HG03457 (cell line): ENCODE results near the gene ZNF791.
A peak's percentile ranks its signal among the peaks of the same experiment; 100 is the strongest.
"Not testable (repeated sequence)": the region's sequence is repeated elsewhere in the genome, so short reads cannot be mapped to it uniquely, and the experiment has no call there.

Experiments used
- ATAC-seq: cut with Tn5 transposase; IDR thresholded peaks from one replicate; pipeline ENCODE4 v1.9.1; 2021; ENCODE audit warnings: moderate number of reproducible peaks; ENCODE audit not compliant: unreplicated experiment

Gene ZNF791

DNA sequence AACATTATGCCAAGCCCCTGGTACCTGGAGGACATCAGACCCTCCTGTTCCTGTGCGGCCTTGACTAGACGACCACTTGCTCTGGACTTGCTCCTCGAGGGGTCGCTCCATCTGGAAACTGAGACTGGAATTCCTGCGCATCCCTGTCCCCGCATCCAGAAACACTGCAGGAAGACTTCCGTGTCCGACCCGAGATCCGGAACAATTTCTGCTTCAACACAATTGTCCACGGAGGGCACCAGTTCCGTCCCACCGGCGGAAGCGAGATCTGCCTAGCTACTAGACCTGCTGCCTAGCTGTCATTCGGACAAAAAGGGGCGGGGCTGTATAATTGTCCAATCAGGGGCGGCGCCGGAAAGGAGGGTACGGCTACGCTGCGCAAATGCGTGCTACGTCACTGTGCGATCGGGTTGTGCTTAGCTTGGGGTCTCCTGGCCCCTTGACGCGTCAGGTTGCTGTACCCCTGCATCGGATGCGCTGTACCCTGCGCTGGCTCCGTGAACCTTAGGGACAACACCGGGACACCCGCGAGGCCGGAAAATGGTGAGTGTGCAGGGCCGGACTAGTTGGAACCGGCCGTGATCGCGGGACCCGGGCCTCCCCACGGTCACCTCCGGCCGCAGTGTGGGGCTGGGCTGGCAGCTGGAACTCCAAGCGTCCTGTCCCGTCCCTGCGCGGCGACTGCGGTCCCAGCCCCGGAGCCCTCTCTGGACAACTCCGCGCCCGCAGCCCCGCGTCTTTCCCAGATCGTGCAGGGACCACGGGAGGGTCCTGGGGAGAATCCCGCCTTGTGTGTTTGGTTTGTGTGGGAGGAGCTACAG is at the start of gene ZNF791, which contains the start of gene ZNF490:
Gene ZNF791 (plus strand): TSS at position 381 of the 821 bp plus-strand sequence. CDS start 160 bp downstream, at position 541.
Gene ZNF490 (minus strand): TSS at position 274 of the 821 bp plus-strand sequence. CDS start 133 bp downstream, at position 141.
- peak; percentile 41 for ATAC-seq

DNA sequence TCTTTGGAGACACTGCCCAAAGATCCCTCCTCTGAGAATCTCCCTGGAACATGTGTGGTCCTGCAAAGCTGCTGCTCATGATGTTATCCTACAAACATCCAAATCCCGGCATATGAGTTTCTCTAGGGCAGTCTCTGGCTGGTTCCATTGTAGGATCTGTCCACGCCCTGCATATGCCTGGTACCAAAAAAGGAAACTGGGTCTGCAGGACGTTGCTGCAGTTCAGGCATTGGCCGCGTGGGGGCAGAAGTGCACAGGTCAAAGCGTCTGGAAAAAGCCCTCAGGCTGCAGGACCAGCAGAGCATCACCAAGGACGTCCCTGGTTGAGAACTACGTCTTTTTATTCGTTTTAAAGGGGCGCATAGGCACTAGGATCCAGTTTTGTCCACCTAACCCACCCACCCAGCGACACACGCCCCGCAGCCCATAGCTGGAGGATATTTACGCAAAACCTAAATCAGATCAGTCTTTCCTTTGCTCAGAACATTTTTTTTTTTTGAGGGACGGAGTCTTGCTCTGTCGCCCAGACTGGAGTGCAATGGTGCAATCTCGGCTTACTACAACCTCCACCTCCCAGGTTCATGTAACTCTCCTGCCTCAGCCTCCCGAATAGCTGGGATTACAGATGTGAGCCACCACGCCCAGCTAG is 46.6 kb upstream of the ZNF791 start:
- ATAC-seq: no peak

DNA sequence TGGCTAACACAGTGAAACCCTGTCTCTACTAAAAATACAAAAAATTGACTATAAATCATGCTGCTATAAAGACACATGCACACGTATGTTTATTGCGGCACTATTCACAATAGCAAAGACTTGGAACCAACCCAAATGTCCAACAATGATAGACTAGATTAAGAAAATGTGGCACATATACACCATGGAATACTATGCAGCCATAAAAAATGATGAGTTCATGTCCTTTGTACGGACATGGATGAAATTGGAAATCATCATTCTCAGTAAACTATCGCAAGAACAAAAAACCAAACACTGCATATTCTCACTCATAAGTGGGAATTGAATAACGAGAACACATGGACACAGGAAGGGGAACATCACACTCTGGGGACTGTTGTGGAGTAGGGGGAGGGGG is 44.3 kb upstream of the ZNF791 start:
- not testable (repeated sequence) for ATAC-seq

DNA sequence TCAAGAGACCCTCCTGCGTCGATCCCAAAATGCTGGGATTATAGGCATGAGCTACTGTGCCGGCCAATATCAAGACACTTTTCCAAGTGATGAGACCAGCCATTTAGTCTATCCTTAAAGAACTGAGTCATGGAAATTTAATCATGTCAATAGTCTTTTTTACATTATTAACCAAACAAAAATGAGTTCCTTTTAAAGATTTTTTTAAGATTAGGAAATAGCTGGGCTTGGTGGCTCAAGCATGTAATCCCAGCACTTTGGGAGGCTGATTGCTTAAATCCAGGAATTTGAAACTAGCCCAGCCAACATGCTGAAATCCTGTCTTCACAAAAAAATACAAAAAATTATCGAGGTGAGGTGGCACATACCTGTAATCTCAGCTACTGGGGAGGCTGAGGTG is 42.8 kb upstream of the ZNF791 start:
- ATAC-seq: no peak

DNA sequence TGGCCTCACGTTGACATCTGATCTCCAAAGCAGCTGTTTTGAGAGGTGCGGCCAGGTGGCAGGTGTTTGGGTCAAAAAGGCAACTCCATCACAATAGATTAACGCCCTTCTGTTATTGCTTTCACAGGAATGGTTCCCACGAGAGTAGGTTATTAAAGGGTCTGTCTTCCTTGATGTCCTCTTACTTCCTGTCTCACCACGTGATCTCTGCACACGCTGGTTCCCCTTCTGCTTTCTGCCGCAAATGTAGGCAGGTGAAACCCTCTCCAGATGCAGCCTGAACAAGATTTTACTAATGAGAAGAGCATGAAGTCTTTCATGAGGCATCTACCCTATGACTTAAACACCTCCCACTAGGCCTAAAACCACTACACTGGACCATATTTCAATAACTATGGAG is 36.7 kb upstream of the ZNF791 start:
- ATAC-seq: no peak

DNA sequence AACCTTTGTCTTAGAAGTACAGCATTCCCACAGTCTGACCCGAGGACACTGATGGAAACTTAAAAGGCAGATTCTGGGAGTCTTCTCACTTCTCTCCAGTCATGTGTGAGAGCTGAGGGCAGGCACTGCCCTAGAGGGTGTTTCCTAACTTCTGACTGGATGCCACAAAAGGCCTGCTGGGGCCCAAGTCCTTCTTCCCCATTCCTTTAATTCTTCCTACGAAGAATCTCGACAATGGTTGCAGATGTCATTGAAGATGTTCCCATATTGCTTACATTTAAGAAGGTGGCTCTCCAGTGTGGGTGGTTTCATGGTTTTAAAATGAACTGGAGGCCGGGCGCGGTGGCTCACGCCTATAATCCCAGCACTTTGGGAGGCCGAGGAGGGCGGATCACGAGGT is 32.1 kb upstream of the ZNF791 start:
- no peak for ATAC-seq

DNA sequence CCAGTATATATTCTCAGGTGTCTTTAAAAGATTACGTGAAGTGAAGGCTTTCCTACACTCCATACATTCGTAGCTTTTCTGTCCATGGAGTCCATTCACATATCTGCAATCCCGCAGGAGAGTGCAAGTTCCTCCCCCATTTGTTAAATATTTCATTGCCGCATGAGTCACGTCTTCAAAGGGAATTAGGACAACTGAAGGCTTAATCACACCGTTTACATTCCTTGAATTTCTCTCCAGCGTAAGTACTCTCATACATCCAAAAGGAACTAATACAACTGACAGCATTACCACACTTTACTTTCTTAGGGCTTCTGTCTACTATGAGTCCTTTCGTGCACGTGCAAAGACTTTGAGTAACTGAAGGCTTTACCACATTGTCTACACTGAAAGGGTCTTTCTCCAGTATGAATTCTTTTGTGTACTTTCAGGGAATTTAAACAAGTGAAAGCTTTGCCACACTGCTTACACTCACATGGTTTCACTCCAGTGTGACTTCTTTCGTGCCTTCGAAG is 30.5 kb upstream of the ZNF791 start:
- ATAC-seq: no peak

DNA sequence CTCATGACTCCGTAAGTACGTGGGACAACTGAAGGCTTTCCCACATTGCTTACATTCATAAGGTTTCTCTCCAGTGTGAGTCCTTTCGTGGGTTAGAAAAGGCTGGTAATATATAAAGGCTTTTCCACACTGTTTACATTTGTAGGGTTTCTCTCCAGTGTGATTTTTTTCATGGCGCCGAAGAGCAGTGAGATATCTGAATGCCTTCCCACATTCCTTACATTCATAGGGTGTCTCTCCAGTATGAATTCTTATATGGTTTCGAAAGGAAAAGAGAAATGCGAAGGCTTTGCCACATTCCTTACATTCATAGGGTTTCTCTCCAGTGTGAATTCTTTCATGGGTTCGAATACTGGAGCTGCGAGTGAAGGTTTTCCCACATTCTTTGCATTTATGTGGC is 29.6 kb upstream of the ZNF791 start:
- no peak for ATAC-seq

DNA sequence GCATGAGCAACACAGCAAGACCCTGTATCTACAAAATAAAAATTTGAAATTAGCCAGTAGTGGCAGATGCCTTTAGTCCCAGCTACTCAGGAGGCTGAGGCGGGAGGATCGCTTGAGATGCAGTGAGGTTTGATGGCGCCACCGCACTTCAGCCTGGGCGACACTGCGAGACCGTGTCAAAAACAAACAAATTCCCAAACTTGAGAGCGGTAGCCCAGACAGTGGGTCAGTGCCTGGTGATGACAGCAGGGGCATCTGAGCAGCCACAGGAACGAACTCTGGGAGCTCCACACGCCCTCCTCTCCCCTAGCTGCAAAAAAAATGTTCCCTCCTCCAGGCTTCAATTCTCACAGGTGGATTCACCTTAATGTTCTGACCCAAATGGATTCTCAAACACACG is 14.2 kb upstream of the ZNF791 start:
- ATAC-seq: no peak

DNA sequence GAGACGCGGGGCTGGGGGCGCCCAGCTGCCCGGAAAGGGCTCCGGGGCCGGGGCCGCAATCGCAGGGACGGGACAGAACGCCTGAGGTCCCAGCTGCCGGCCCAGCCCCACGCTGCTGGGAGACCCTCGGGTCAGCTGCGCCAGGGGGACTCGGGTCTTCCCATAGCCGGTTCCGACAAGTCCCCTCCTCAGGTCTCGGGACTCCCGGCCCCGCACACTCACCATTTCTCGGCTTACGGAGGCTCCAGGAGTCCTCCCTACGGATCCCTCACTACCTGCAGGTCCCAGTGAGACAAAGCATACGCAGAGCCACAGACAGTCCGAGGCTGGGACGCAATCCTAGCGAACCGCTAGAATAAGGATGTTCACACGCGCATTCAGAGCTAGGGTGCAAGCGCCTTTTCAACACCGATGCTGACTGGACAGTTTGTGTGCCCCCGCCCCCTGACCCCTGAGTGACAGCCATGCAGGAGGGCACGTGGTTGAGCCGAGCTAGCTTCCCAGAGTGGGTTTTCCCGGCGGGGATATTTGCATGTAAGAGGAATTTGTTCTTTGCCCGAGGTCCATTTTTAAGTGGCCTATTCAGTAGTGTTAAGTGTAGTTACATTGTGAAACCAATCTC is 13.7 kb upstream of the ZNF791 start:
- ATAC-seq: no peak

DNA sequence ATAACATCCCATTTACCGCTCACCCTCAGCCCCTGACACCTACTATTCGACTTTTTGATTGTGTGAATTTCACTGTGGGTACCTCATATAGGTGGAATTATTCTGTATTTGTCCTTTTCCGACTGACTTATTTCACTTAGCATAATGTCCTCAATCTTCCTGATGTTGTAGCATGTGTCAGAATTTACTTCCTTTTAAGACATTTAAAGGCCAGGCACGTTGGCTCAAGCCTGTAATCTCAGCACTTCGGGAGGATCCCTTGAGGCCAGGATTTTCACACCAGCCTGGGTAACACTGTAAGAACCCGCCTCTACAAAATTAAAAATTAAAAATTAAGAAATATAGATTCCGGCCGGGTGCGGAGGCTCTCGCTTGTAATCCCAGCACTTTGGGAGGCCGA is 13.1 kb upstream of the ZNF791 start:
- no peak for ATAC-seq

DNA sequence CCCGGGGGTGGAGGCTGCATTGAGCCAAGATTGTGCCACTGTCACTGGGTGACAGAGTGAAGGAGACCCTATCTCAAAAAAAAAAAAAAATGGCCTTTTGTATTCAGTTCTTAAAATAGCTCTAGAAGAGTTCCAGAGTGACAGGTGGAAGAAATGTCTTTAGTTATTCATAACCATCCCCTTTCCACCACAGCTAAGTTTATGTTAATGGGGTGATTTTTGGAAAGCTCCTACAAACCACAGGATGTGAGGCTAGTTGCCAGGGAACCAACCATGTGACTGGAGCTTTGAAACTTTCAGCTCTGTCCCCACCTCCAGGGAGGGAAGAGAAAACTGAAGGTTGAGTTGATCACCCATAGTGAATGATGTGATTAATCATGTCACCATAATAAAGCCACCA is 7.0 kb upstream of the ZNF791 start:
- no peak for ATAC-seq

DNA sequence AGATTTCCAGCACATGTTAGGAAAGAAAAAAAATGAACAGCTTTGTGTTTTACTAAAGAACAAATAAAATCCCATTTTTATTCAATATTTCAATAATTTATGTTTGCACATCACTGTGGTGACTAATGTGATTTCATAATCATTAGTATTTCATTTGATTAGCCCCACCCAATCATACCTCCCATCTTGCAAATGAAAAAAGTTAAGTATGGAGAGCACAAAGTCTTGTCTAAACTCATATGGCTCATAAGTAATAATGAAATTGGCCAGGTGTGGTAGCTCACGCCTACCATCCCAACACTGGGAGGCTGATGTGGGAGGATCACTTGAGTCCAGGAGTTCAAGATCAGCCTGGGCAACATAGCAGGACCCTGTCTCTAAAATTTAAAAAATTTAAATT is 3.9 kb upstream of the ZNF791 start:
- ATAC-seq: no peak

DNA sequence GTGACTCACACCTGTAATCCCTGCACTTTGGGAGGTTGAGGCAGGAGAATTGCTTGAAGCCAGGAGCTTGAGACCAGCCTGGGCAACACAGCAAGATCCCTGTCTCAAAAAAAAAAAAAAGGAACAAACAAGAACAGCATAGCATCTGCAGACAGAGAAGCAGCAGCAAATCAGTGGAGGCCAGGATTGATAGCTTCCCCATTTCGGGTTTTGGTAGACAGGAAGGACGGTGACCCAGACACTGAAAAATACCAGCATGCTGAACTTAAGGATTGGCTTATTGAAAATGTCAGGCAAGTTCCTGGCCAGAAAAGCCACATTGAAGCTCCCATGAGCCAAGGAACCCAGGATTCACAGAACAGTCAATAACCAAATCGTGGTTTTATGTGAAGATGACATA is 3.1 kb upstream of the ZNF791 start:
- no peak for ATAC-seq

DNA sequence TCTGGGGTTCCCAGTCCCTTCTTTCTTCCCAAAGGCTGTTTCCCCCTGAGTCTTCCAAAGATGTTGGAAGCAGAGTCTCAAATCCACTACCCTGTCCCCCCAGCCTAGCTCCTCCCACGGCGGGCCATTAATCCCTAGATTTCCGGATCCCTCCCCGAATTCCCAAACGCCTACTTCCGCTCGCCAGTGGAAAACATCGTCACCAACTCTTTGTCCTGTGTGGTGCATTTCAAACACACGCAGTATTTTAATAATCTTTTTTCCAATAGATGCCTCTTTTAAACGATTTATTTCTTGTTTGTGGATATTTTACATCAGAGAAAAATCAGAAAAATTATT is 610 bp downstream of the ZNF791 start:
- no peak for ATAC-seq

DNA sequence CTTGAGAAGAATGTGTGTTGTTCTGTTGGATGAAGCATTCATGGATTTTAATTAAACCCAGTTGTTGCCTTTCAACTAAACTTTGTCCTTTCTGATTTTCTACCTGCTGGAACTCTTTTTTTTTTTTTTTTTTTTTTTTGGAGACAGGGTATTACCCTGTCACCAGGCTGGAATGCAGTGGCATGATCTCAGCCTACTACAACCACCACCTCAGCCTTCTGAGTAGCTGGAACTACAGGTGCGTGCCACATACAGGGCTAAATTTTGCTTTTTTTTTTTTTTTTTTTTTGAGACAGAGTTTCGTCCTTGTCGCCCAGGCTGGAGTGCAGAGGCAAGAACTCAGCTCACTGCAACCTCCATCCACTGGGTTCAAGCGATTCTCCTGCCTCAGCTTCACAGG is 6.9 kb downstream of the ZNF791 start:
- no peak for ATAC-seq

DNA sequence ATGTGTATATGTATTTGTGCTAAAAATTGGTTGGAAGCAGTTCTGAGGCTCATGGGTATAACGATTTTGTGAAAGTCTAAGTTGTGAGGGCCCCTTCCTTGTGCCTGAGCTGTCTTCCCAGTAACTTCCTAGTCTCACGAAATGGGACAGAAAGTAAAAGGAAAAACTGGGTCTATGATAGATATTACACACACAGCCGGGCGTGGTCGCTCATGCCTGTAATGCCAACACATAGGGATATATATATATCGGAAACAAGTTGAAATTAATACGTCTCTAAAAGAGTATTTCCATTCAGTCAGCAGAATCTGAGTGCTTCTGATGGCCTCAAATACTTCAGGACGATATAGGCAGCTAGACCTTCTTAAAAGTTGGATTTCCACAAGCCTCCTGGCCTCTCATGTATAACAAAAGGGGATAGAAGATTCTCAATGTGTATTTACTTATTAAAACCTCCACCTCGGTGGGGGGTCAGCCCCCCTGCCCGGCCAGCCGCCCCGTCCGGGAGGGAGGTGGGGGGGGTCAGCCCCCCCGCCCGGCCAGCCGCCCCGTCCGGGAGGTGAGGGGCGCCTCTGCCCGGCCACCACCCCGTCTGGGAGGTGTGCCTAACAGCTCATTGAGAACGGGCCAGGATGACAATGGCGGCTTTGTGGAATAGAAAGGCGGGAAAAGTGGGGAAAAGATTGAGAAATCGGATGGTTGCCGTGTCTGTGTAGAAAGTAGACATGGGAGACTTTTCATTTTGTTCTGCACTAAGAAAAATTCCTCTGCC is 10.7 kb downstream of the ZNF791 start:
- ATAC-seq: not testable (repeated sequence)

DNA sequence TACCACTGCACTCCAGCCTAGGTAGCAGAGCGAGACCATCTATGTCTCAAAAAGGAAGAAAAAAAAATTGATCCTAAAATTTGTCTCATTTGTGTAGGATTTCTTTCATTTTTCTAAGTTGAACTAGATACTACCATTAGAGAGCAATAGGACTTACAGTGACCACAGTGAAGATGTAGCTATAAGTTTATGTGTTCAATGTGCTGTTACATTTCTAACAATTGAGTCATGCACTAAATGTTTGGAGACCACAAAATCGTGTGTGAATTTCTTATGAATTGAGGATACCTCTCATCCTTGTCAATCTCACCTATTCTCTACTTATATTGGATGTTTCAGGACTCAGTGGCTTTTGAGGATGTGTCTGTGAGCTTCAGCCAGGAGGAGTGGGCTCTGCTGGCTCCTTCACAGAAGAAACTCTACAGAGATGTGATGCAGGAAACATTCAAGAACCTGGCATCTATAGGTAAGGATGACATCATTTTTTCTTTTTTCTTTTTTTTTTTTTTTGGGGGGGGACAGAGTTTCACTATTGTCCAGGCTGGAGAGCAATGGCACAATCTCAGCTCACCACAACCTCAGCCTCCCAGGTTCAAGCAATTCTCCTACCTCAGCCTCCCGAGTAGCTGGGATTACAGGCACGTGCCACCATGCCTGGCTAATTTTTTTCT is 12.8 kb downstream of the ZNF791 start:
- ATAC-seq: no peak

DNA sequence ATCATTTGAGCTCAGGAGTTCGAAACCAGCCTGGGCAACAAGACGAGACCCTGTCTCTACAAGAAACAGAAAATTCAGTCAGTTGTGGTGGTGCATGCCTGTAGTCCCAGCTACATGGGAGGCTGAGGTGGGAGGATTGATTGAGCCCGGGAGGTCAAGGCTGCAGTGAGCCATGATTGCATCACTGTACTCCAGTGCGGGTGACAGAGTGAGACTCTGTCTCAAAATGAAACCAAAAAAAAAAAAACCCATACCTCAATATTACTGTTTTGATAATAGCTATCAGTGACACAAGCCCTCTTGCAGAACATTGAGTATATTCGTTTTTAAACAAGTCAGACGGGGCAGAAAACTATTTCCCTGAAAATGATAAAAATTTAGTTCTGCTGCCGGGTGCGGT is 16.2 kb downstream of the ZNF791 start:
- ATAC-seq: no peak
